ENCODE results near the gene FALEC. TPM values are rescaled to one million over a fixed set of nuclear protein-coding genes. Genes with fewer than 3 reads are reported as not detected.
A peak's percentile ranks its signal among the peaks of the same experiment; 100 is the strongest.

FALEC gene
- total and polyA plus RNA-seq, 9 of the 15 experiments (the other 6 are each of a cell fraction or from before 2014, with no cell fraction given), result 0.15 to 1.8 (median 0.53) TPM; not detected in 5

GRCh38 chr1:150486966-150487762 lies 28.4 kb upstream of the FALEC start, which contains the start of gene TARS2 (continued):
- TF ChIP-seq NFATC3 (IDR thresholded peaks at IDR 0.05), result peak; percentile 74; the same call in 1 of the 2 replicates
- TF ChIP-seq HMGN3 (IDR thresholded peaks at IDR 0.05; ENCODE audit: borderline replicate concordance, extremely low read depth, insufficient read length, low read depth, low read length), result no peak
- TF ChIP-seq ZNF778 (CRISPR knock-in tag; IDR thresholded peaks at IDR 0.05), result no peak
- no peak for TF ChIP-seq U2AF2 (optimal IDR thresholded peaks at IDR 0.05; ENCODE audit: low read depth, low read length)
- TF ChIP-seq NFXL1 (CRISPR knock-in tag; IDR thresholded peaks at IDR 0.05), result no peak
- TF ChIP-seq SETDB1 (IDR thresholded peaks at IDR 0.05; ENCODE audit: low read length), result no peak
- no peak for TF ChIP-seq GTF2B (IDR thresholded peaks at IDR 0.05; ENCODE audit: extremely low read depth, insufficient read length)
- TF ChIP-seq ZBTB17 (CRISPR knock-in tag; IDR thresholded peaks at IDR 0.05), result no peak
- TF ChIP-seq E2F4 (CRISPR knock-in tag; IDR thresholded peaks at IDR 0.05; ENCODE audit: low read depth), result no peak
- TF ChIP-seq XRCC4 (IDR thresholded peaks at IDR 0.05; ENCODE audit: extremely low read depth, insufficient read depth, insufficient read length), result no peak
- TF ChIP-seq ZC3H4 (CRISPR knock-in tag; IDR thresholded peaks at IDR 0.05; ENCODE audit: borderline replicate concordance), result no peak
- TF ChIP-seq KDM1A (IDR thresholded peaks at IDR 0.05), result peak; percentile 43 to 67; a peak in 3 of 4 replicates
- TF ChIP-seq ZNF431 (CRISPR knock-in tag; IDR thresholded peaks at IDR 0.05), result no peak
- TF ChIP-seq HLTF (IDR thresholded peaks at IDR 0.05), result peak; percentile 75; the same call in 1 of the 2 replicates
- no peak for TF ChIP-seq ZNF445 (CRISPR knock-in tag; IDR thresholded peaks at IDR 0.05; ENCODE audit: low read depth)
- peak; percentile 85 for TF ChIP-seq TAF7 (tag; IDR thresholded peaks at IDR 0.05)
- TF ChIP-seq ZNF217 (CRISPR knock-in tag; IDR thresholded peaks at IDR 0.05), result no peak
- no peak; a peak in 1 of 6 replicates for TF ChIP-seq CTCF (IDR thresholded peaks at IDR 0.05 in 2 of 3, conservative IDR thresholded peaks at IDR 0.05 in 1 of 3; ENCODE audit: insufficient read depth in 2 of 3, low read depth in 1 of 3, low read length in 3 of 3)
- no peak for TF ChIP-seq OTX1 (CRISPR knock-in tag; IDR thresholded peaks at IDR 0.05)
- TF ChIP-seq PREB (CRISPR knock-in tag; IDR thresholded peaks at IDR 0.05), result no peak
- TF ChIP-seq PYGO2 (tag; IDR thresholded peaks at IDR 0.05), result 0 out of 2 replicates have a peak, but pooled peaks have one; percentile 40
- TF ChIP-seq ELK1 (CRISPR knock-in tag; IDR thresholded peaks at IDR 0.05), result no peak
- TF ChIP-seq TAF9B (IDR thresholded peaks at IDR 0.05; ENCODE audit: partially characterized antibody), result peak; percentile 95
- no peak for TF ChIP-seq BDP1 (IDR thresholded peaks at IDR 0.05; ENCODE audit: insufficient read depth, insufficient read length)

Measured in K562 (cell line).